Right lobe of liver (tissue), 6 donors: Measurements from ENCODE around the gene GOT1. TPM values are rescaled to one million over a fixed set of nuclear protein-coding genes. Genes with fewer than 3 reads are reported as not detected.

ENCODE experiments used
- ATAC-seq, 4 donors: fragments of 200-7000 bp; cut with Tn5 transposase; one replicate each; pipeline ENCODE4 v1.9.1; 2020; ENCODE audit warnings: mild to moderate bottlenecking in 4 of 4, moderate library complexity in 4 of 4
- DNase-seq, 3 donors: peaks; one replicate each; pipeline ENCODE4 v3.0.0-alpha.2; 2020
- H3K27ac ChIP-seq, 3 donors: fragments of 200-600 bp; one replicate each; pipeline ENCODE4 v1.8.0; 2022
- H3K27me3 ChIP-seq, 2 donors: fragments of 200-600 bp; one replicate each; pipeline ENCODE4 v1.8.0; 2022
- H3K36me3 ChIP-seq, 4 donors: fragments of 200-600 bp; sonication (generic) in 1 of 4; one replicate each; pipeline versions ENCODE4 v1.5.1 to v1.8.0; 2017 to 2022; ENCODE audit warnings: control low read depth in 1 of 4
- H3K4me1 ChIP-seq, 4 donors: fragments of 200-600 bp; sonication (generic) in 1 of 4; one replicate each; pipeline versions ENCODE4 v1.5.1 to v1.8.0; 2017 to 2022; ENCODE audit warnings: control low read depth in 1 of 4
- H3K4me3 ChIP-seq, 3 donors: fragments of 200-600 bp; one replicate each; pipeline ENCODE4 v1.8.0; 2022
- H3K9me3 ChIP-seq, 4 donors: fragments of 200-600 bp; sonication (generic) in 1 of 4; one replicate each; pipeline versions ENCODE4 v1.5.1 to v1.8.0; 2017 to 2022; ENCODE audit warnings: control low read depth in 1 of 4
- POLR2A ChIP-seq: fragments of 450-650 bp; IDR thresholded peaks from one replicate; pipeline ENCODE4 v1.6.1; 2017; ENCODE audit warnings: antibody characterized with exemption, mild to moderate bottlenecking
- WGBS: methylation state at CpG from one replicate; pipeline ENCODE4 v1.1.6; 2018; ENCODE audit warnings: low coverage, low lambda C conversion rate; ENCODE audit not compliant: insufficient coverage; ENCODE audit errors: missing lambda C conversion rate; 5-methylcytosine and 5-hydroxymethylcytosine counted together
- intact Hi-C, 2 donors: fragments of 100-400 bp; cut with DNase I; formaldehyde crosslinking; loops; one replicate each; pipeline versions ENCODE4 v1.11.2 to v1.14.1; 2022
- total RNA-seq, 6 experiments: library from RNA; depleted of rRNA in 2 of 6; stranded (reverse); fragments of >200 nt in 2 of 6; fragmentation: NEBNext Ultra II Directional in 3 of 6; extraction: Animal tissue kit (Norgen Biotek cat#: 25700) in 3 of 6; gene quantifications; one replicate each; pipeline versions ENCODE4 v1.1.0 to v1.2.4, GENCODE V29; 2016 to 2023
- TF ChIP-seq, protein P1 (sequence below), 4 donors: fragments of 200-600 bp in 3 of 4; fragments of 450-650 bp in 1 of 4; IDR thresholded peaks; one replicate each; pipeline versions ENCODE4 v1.5.1 to v1.8.0; 2016 to 2022; ENCODE audit warnings: antibody characterized with exemption in 4 of 4, mild to moderate bottlenecking in 2 of 4
- donor health status: DM: no; HTN: yes; CAD: no.
- donor health status: DM: no; HTN: no; CAD: no.
- donor health status: DM: no; HTN: no; CAD: no.
- donor health status: DM: no; HTN: yes; CAD: no.
- donor health status: DM: no; HTN: yes; CAD: no.

The GOT1 gene
- total RNA-seq, 6 experiments from 2014 or later = 118 to 356 (median 173) TPM

DNA sequence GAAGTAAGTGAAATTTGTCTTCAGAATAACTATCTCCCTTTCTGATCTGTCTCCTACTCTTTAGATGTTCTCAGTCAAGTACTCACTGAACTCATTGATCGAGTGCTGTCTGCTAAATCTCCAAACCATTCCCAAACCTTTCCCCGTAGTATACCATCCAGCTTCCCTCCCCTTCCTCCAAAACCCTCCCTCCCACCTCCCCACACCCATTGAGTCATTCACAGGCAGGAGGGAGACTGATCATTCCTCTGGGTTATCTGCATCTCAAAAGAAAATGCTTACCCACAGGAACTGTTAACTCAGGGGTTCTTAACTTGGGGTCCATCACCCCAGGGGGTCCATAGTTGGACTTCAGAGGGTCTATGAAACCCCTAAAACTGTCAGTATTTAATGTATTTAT lies 37.4 kb downstream of the GOT1 start:
- intact Hi-C loops = loop anchor here in 1 of 2 donors (10.0 kb wide), 1 partner anchor 222 kb away; no protein-coding TSS in a partner anchor
- H3K9me3 ChIP-seq = no peaks in the 10 kb centered on the region
- H3K36me3 ChIP-seq = peaks cover 0 to 16% (median 3%) of the 10 kb centered on the region in 4 donors
- H3K4me3 ChIP-seq = no peak overlapping the region
- DNase-seq (no peak), ATAC-seq (peak in 1 of 4 donors; percentile 16)
- 37% methylated on average over 2 of the region's 2 CpGs for WGBS
- H3K27ac ChIP-seq = peak overlapping the region in 1 of 3 donors; percentile 32
- no peaks in the 10 kb centered on the region for H3K27me3 ChIP-seq
- TF ChIP-seq, protein P1, sequence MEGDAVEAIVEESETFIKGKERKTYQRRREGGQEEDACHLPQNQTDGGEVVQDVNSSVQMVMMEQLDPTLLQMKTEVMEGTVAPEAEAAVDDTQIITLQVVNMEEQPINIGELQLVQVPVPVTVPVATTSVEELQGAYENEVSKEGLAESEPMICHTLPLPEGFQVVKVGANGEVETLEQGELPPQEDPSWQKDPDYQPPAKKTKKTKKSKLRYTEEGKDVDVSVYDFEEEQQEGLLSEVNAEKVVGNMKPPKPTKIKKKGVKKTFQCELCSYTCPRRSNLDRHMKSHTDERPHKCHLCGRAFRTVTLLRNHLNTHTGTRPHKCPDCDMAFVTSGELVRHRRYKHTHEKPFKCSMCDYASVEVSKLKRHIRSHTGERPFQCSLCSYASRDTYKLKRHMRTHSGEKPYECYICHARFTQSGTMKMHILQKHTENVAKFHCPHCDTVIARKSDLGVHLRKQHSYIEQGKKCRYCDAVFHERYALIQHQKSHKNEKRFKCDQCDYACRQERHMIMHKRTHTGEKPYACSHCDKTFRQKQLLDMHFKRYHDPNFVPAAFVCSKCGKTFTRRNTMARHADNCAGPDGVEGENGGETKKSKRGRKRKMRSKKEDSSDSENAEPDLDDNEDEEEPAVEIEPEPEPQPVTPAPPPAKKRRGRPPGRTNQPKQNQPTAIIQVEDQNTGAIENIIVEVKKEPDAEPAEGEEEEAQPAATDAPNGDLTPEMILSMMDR (IDR thresholded peaks at IDR 0.05) = no peak
- no peak for TF ChIP-seq POLR2A
- H3K4me1 ChIP-seq = peaks cover 0 to 33% (median 13%) of the 10 kb centered on the region in 4 donors

DNA sequence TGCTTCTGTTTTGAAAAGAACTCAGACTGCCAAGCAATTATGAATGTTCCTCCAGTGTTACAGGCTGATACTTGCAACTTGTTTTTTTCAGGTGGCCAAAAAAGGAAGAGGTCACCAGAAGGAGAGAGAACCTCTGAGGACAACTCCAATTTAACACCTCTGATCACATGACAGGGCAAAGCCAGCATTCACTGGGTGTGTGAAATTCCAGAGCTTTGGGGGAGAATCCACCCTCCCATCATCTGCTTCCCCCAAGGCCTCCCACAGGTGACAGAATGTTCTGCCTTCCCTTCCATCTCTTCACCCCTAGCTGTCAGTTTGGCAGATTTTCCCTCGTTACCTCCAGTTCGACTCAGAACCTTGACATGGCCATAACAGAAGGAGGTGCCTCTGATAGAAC lies 39.1 kb downstream of the GOT1 start:
- Histone ChIP-seq H3K36me3 (no peaks in the 10 kb centered on the region), H3K4me3 (no peak overlapping the region), H3K9me3 (no peaks in the 10 kb centered on the region), H3K27me3 (no peaks in the 10 kb centered on the region), H3K4me1 (peaks cover 0 to 29% (median 9%) of the 10 kb centered on the region in 4 donors), H3K27ac (no peak overlapping the region)
- intact Hi-C loops = loop anchor here in 1 of 2 donors (10.0 kb wide), 1 partner anchor 223 kb away; no protein-coding TSS in a partner anchor
- WGBS = 86% methylated on average over 2 of the region's 2 CpGs
- no peak for DNase-seq
- no peak for TF ChIP-seq POLR2A
- ATAC-seq = no peak

DNA sequence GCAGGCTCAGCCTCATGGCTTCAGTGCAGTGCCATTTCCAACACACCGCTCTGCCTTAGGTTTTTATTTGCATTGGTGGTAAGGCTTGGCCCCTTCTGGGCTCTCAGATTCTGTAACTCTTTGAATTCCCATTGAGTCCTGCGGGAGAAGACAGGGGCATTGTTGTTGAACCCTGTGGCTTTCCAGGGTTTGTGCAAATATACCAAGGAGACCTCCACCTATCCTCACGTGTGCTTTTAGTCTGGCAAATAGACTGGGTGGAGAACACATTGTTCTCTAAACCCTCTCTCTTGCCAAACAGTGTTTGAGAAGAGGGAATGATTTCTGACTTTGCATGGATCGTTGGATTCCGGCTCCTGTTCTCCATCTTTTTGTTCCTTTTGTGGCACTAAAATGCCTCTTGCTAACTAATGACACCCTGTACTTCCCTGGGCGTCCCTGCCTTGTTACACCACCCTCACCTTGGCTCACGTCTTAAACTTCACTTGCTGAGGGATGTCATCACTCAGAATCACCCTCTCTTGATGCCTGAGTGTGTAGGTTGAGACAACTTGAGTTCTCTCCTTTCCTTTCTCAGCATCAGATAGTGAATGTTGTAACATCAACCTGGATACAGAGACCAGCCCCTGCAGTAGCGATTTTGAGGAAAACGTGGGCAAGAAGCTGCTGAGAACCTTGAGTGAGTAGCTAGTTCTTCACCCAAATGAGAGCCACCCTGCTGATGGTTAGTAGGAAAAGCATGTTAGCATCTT lies 40.5 kb downstream of the GOT1 start:
- Histone ChIP-seq H3K4me1 (peaks cover 0 to 17% (median 3%) of the 10 kb centered on the region in 4 donors), H3K9me3 (no peaks in the 10 kb centered on the region), H3K27me3 (no peaks in the 10 kb centered on the region), H3K4me3 (no peak overlapping the region), H3K36me3 (no peaks in the 10 kb centered on the region), H3K27ac (no peak overlapping the region)
- WGBS = 54% methylated on average over 8 of the region's 9 CpGs
- DNase-seq (no peak), ATAC-seq (no peak)
- no peak for TF ChIP-seq POLR2A
- TF ChIP-seq, protein P1 (IDR thresholded peaks at IDR 0.05) = no peak
- intact Hi-C loops = loop anchor here in 1 of 2 donors (10.0 kb wide), 1 partner anchor 225 kb away; no protein-coding TSS in a partner anchor

DNA sequence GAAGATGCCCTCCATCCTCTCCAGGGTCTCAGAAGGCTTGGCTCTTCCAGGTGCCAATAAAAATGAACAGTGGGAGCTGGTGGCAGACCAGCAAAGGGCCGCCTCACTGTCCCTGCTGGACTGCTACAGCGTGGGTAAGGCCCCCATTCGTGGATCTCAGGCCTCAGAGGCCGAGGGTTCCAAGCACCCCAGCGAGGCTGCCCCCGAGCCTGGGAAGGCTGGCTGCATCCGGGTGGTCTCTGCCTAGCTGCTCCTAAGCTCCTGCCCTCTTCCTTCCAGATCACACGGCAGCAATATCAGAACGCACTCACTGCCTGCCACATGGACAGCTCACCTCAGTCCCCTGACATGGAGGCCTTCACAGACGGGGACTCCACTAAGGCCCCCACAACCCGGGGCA lies 42.9 kb downstream of the GOT1 start:
- Histone ChIP-seq H3K27me3 (no peaks in the 10 kb centered on the region), H3K36me3 (no peaks in the 10 kb centered on the region), H3K27ac (no peak overlapping the region), H3K4me1 (peaks cover 0 to 4% (median 0%) of the 10 kb centered on the region in 4 donors), H3K4me3 (no peak overlapping the region), H3K9me3 (no peaks in the 10 kb centered on the region)
- intact Hi-C loops = no loop called here
- TF ChIP-seq, protein P1 (IDR thresholded peaks at IDR 0.05) = no peak
- TF ChIP-seq POLR2A = no peak
- DNase-seq (no peak), ATAC-seq (no peak)
- no CpG with 5 or more reads among the region's 11 CpGs for WGBS

DNA sequence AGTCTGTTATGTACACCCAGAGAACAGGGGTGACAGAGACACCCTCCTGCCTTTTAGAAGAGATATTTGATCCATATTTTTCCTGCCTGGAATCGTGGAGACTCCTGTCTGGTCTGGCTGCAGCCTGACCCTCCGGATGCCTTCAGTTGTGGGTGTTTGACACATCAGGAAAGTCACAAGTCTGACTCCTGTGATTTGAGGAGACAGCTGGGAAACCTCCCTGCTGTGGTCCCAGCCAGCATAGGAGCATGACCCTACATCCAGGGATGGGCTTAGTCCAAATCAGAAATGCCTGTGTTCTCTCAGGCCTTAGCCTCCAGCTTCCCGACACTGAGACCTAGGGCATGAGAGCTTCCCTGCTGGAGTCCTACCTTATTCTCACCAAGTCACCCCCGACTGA lies 43.4 kb downstream of the GOT1 start:
- 49% methylated on average over 2 of the region's 4 CpGs for WGBS

More for the DNA sequence above, 43.4 kb downstream of the GOT1 start:
- H3K9me3 ChIP-seq = no peaks in the 10 kb centered on the region
- no peaks in the 10 kb centered on the region for H3K4me1 ChIP-seq
- H3K27ac ChIP-seq = no peak overlapping the region
- H3K27me3 ChIP-seq = no peaks in the 10 kb centered on the region
- intact Hi-C loops = no loop called here
- H3K4me3 ChIP-seq = no peak overlapping the region
- TF ChIP-seq POLR2A = no peak
- TF ChIP-seq, protein P1 (IDR thresholded peaks at IDR 0.05) = no peak
- H3K36me3 ChIP-seq = no peaks in the 10 kb centered on the region
- DNase-seq = no peak
- no peak for ATAC-seq
